GM21619 (cell line): Measurements from ENCODE around the gene PLCB4.
A peak's percentile ranks its signal among the peaks of the same experiment; 100 is the strongest.

Experiments
- ATAC-seq: cut with Tn5 transposase; IDR thresholded peaks from one replicate; pipeline ENCODE4 v1.9.1; 2021; ENCODE audit not compliant: unreplicated experiment

The PLCB4 gene

GRCh38 chr20:9392892-9393857, 324.3 kb downstream of the PLCB4 start:
- ATAC-seq = no peak

GRCh38 chr20:9395971-9396370, 327.1 kb downstream of the PLCB4 start:
- ATAC-seq = no peak

GRCh38 chr20:9397928-9398327, 329.0 kb downstream of the PLCB4 start:
- ATAC-seq = peak; percentile 90

- ATAC-seq = no peak
Measured at GRCh38 chr20:9398882-9399281, 330.0 kb downstream of the PLCB4 start.

- ATAC-seq = no peak
Measured at GRCh38 chr20:9399322-9399721, 330.4 kb downstream of the PLCB4 start.

GRCh38 chr20:9400171-9401025, 331.5 kb downstream of the PLCB4 start:
- ATAC-seq = no peak

GRCh38 chr20:9401371-9401770, 332.5 kb downstream of the PLCB4 start:
- ATAC-seq = no peak

- no peak for ATAC-seq
Measured at GRCh38 chr20:9402141-9402540, 333.3 kb downstream of the PLCB4 start.

- no peak for ATAC-seq
Measured at GRCh38 chr20:9402546-9402945, 333.7 kb downstream of the PLCB4 start.

GRCh38 chr20:9403448-9403847, 334.6 kb downstream of the PLCB4 start:
- ATAC-seq = no peak

GRCh38 chr20:9407805-9408421, 339.0 kb downstream of the PLCB4 start:
- peak; percentile 73 for ATAC-seq

GRCh38 chr20:9408422-9409300, 339.8 kb downstream of the PLCB4 start:
- no peak for ATAC-seq

GRCh38 chr20:9409352-9409751, 340.5 kb downstream of the PLCB4 start:
- ATAC-seq = no peak

- ATAC-seq = no peak
Measured at GRCh38 chr20:9409981-9410380, 341.1 kb downstream of the PLCB4 start.

GRCh38 chr20:9411833-9412232, 342.9 kb downstream of the PLCB4 start:
- ATAC-seq = no peak

- ATAC-seq = peak; percentile 56
Measured at GRCh38 chr20:9412309-9412708, 343.4 kb downstream of the PLCB4 start.

GRCh38 chr20:9413001-9413400, 344.1 kb downstream of the PLCB4 start:
- no peak for ATAC-seq

GRCh38 chr20:9415426-9415825, 346.5 kb downstream of the PLCB4 start:
- ATAC-seq = no peak

- ATAC-seq = no peak
Measured at GRCh38 chr20:9416421-9416820, 347.5 kb downstream of the PLCB4 start.

- no peak for ATAC-seq
Measured at GRCh38 chr20:9417665-9418064, 348.8 kb downstream of the PLCB4 start.
